Epithelial cell of proximal tubule (primary cell): ENCODE results near the gene TCEA2. TPM values are rescaled to one million over a fixed set of nuclear protein-coding genes. Genes with fewer than 3 reads are reported as not detected.

ENCODE experiments used
- DNase-seq: peaks from one replicate; pipeline ENCODE4 v3.0.0-alpha.2; 2011; ENCODE audit warnings: low read depth
- H3K4me3 ChIP-seq: 2 replicates; pipeline ENCODE4 v1.5.1; 2011; ENCODE audit warnings: low read depth, mild to moderate bottlenecking, low read length
- CTCF ChIP-seq: conservative IDR thresholded peaks from 2 replicates; pipeline ENCODE4 v1.5.1; 2012; ENCODE audit warnings: low read depth, mild to moderate bottlenecking, low read length
- total RNA-seq: library from RNA; depleted of rRNA; stranded (reverse); fragments of >200 nt; gene quantifications from 2 replicates; pipeline ENCODE4 v1.2.3, GENCODE V29; 2015

The TCEA2 gene
- total RNA-seq, 1 donor from 2014 or later, result 14.6 TPM

- DNase-seq, result no peak
- no peak for TF ChIP-seq CTCF
- H3K4me3 ChIP-seq, result no peak overlapping the region
Observed at GRCh38 chr20:64024141-64024990, 38.6 kb upstream of the TCEA2 start.

- H3K4me3 ChIP-seq, result no peak overlapping the region
- DNase-seq, result no peak
- no peak for TF ChIP-seq CTCF
Observed at GRCh38 chr20:64025101-64025825, 37.7 kb upstream of the TCEA2 start.

- TF ChIP-seq CTCF, result no peak
- DNase-seq, result no peak
- no peak overlapping the region for H3K4me3 ChIP-seq
Observed at GRCh38 chr20:64025826-64026412, 37.1 kb upstream of the TCEA2 start.

GRCh38 chr20:64027981-64028685 is 34.9 kb upstream of the TCEA2 start:
- no peak for DNase-seq
- no peak for TF ChIP-seq CTCF
- H3K4me3 ChIP-seq, result no peak overlapping the region

GRCh38 chr20:64029293-64030117 is 33.5 kb upstream of the TCEA2 start:
- H3K4me3 ChIP-seq, result no peak overlapping the region
- no peak for TF ChIP-seq CTCF
- DNase-seq, result no peak
